ENCODE measurements around the gene PIK3CA.

DNA sequence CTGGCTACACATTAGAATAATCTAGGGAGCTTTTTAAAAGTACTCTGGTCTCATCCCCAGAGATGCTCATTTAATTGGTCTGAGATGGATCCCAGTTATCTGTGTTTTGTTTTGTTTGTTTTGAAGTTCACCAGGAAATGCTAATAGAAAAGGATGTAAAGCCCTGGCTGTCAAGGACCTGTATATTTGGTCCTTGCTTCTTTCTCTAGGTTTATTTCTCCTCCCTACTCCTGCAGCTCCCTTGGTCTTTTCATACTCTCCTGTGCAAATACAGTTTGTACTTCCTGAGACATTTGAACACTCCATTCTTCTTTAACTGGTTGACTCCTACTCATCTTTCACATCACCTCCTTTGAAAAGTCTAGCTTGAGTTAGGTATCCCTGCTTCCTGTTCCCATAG lies 3.3 kb downstream of the PIK3CA start:
- TF ChIP-seq, protein P1, sequence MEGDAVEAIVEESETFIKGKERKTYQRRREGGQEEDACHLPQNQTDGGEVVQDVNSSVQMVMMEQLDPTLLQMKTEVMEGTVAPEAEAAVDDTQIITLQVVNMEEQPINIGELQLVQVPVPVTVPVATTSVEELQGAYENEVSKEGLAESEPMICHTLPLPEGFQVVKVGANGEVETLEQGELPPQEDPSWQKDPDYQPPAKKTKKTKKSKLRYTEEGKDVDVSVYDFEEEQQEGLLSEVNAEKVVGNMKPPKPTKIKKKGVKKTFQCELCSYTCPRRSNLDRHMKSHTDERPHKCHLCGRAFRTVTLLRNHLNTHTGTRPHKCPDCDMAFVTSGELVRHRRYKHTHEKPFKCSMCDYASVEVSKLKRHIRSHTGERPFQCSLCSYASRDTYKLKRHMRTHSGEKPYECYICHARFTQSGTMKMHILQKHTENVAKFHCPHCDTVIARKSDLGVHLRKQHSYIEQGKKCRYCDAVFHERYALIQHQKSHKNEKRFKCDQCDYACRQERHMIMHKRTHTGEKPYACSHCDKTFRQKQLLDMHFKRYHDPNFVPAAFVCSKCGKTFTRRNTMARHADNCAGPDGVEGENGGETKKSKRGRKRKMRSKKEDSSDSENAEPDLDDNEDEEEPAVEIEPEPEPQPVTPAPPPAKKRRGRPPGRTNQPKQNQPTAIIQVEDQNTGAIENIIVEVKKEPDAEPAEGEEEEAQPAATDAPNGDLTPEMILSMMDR (IDR thresholded peaks at IDR 0.05): no peak
- no peak for TF ChIP-seq POLR2A (IDR thresholded peaks at IDR 0.05)
